WI38 (cell line): ENCODE data around the gene BIN1.

Experiments used
- H3K4me3 ChIP-seq: 2 replicates; pipeline ENCODE4 v1.5.1; 2011; ENCODE audit warnings: low read depth, mild to moderate bottlenecking, control low read depth, low read length
- TF ChIP-seq, protein P1 (sequence below): IDR thresholded peaks from 2 replicates; pipeline ENCODE4 v1.5.1; 2012; ENCODE audit warnings: low read depth, mild to moderate bottlenecking, control low read depth, low read length

The BIN1 gene, protein sequence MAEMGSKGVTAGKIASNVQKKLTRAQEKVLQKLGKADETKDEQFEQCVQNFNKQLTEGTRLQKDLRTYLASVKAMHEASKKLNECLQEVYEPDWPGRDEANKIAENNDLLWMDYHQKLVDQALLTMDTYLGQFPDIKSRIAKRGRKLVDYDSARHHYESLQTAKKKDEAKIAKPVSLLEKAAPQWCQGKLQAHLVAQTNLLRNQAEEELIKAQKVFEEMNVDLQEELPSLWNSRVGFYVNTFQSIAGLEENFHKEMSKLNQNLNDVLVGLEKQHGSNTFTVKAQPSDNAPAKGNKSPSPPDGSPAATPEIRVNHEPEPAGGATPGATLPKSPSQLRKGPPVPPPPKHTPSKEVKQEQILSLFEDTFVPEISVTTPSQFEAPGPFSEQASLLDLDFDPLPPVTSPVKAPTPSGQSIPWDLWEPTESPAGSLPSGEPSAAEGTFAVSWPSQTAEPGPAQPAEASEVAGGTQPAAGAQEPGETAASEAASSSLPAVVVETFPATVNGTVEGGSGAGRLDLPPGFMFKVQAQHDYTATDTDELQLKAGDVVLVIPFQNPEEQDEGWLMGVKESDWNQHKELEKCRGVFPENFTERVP

DNA sequence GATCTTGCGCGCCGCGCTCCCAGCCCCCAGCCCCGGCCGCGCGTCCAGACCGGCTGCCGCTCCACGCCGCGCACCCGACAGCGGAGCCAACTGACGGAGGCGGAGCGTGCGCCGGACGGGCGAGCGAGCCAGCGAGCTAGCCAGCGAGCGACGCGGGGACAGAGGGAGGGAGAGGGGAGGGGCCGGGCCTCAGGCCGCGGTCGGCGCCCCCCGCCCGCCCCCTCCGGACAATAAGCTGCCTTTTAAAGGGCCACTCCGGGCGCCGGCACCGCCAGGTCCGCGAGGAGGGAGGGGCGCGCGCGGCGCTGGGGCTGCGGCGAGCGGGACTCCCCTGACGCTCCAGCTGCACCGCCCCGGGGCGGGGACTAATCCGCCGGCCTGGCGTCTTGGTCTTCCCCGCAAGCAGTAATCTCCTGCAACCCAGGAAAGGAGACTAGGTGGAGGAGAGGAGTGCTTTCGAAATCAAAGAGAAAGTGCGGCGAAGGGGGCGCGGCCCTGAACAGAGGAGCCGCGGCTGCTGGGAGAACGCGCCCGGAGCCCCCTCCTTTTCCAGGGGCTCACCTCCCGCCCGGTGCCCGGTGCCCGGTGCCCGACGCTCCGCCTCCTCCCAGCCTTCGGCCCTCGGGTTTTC, at the start of gene BIN1:
Gene BIN1, minus strand, starts transcription at position 164 of the 631 bp plus-strand sequence. CDS start 211 bp downstream, outside the sequence.
- peak within 1 kb of the TSS; percentile 82 for H3K4me3 ChIP-seq
- TF ChIP-seq, protein P1, sequence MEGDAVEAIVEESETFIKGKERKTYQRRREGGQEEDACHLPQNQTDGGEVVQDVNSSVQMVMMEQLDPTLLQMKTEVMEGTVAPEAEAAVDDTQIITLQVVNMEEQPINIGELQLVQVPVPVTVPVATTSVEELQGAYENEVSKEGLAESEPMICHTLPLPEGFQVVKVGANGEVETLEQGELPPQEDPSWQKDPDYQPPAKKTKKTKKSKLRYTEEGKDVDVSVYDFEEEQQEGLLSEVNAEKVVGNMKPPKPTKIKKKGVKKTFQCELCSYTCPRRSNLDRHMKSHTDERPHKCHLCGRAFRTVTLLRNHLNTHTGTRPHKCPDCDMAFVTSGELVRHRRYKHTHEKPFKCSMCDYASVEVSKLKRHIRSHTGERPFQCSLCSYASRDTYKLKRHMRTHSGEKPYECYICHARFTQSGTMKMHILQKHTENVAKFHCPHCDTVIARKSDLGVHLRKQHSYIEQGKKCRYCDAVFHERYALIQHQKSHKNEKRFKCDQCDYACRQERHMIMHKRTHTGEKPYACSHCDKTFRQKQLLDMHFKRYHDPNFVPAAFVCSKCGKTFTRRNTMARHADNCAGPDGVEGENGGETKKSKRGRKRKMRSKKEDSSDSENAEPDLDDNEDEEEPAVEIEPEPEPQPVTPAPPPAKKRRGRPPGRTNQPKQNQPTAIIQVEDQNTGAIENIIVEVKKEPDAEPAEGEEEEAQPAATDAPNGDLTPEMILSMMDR, result no peak

DNA sequence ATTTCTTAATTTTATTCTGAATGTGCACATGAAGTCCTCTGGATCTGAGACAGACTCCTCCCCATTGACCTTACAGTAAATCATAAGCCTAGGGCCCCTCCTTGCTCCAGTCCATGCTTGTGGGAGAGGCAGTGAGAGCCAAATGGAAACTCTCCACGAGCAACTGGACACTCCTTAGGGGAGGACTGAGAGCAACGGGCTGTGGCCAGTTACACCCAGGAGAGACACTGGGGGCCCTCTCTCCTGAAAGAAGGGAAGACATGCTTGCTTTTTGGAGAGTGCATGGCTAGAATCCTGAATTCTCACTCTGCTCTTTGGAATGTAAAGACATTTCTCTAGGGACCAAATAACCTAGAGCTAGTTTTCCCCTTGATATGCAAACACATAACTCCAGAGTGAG, 49.0 kb upstream of the BIN1 start:
- TF ChIP-seq, protein P1, result no peak
- no peak overlapping the region for H3K4me3 ChIP-seq

DNA sequence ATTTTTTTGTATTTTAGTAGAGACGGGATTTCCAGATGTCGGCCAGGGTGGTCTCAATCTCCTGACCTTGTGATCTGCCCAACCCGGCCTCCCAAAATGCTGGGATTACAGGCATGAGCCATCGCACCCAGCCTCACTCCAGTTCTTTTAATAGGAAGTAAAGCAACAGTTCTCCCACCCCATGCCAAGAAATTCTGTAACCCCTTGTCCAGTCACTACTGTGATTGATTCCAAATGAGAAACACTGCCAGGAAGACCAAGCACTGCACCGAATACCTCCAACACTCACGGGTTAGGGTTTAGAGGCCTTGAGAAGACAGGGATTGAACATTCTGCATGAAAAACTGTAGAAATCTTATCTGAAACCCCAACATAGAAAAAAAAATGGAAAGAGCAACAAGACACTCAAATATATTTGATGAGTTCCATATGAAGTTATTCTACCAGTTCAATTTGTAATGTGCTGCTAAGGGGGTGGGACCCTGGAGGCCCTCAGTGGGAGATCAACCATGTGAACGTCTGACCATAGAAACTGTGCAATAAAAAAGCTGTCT, 48.2 kb upstream of the BIN1 start:
- TF ChIP-seq, protein P1, result no peak
- no peak overlapping the region for H3K4me3 ChIP-seq

DNA sequence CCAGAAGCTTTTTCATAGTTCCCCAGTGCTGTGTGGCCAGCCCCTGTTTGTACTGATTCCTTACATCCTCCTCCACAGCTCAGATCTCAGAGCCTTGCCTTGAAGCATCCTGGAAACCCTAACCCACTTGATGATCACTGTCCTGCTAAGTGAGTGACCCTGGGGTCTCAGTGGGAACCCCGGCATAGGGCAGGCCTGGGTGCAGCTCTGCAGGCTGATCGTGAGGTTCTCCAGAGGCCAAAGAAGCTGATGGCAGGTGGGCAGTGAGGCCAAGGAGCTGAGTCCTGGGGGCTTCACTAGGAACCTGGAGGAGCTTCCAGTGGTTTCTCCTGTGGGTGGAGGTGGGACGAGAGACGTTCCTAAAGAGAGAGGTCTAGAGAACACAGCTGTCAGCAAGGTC, 47.4 kb upstream of the BIN1 start:
- no peak overlapping the region for H3K4me3 ChIP-seq
- TF ChIP-seq, protein P1, result no peak

DNA sequence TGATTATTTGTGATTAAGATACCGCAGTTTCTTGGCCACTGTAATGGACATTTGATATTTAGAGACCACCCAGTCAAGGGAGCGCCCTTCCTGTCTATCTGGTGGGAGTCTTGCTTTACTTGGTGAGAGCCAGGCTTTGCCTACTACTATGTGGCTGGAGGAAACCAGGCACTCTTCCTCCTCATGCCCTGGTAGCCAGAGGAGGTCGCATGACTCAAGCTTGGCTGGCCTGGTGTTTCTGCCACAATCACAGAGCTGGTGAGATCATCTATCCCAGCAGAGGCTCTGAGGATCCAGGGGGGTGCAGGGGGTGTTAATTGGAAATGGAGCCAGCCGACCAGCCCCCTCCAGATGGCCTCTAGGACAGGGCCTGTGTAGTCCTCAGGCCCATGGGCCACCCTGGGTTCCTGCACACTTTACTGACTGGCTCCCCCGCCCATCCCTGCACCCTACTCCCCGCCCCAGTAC, 46.8 kb upstream of the BIN1 start:
- TF ChIP-seq, protein P1, result no peak
- no peak overlapping the region for H3K4me3 ChIP-seq

DNA sequence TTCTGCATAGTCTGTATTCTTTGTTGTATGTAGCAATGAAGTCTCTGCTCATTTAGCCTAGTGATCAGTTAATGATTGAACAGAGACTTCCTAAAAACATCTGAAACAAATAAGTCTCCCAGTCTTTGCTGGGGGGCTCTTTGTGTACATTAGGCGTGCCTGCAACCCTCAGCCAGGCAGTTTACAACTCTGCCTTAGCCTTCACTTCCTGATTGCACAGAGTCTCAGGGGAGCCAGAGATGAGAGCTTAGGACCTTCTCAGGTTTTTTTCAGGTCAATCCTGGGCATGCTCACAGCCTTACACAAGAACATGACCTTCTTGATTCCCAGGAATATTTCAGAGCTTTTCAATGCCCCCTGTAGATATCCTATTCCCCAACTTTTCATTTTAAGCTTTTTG, 44.0 kb upstream of the BIN1 start:
- TF ChIP-seq, protein P1, result no peak
- no peak overlapping the region for H3K4me3 ChIP-seq
